SW480 (cell line): ENCODE measurements around the gene EXOC5.

Experiments used
- DNase-seq: peaks from one replicate; pipeline ENCODE4 v3.0.0-alpha.2; 2016; ENCODE audit warnings: low spot score

Gene EXOC5

DNA sequence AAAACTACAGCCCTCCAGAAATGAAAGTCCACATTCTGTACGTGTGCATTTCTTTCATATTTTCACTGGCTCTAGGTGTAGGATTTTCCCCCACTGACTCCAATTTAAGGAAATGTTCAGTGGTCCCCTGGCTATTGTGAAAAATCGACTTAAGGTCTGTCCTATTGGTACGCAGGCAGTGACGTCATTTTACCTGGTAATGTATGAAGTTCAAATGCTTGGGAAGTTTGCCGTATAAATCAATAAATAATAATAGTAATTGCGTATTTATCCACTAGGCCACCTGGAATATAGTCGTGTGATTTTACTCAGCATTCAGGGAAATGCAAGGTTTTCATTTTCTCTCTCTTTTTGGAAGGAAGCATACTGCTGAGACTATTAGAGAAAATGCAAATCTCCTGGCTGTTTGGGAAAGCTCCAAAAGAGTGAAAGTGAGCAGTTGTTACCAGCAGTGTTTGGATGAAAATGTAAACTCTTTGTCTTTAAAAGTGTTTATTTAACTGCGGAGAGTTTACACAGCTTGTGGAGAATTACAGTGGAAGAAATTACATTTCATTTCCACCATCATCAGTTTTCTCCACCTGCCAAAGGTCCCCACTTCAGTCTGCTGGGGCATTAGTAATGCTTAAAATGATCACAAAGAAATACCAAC is 107.0 kb downstream of the EXOC5 start:
- DNase-seq, result no peak

DNA sequence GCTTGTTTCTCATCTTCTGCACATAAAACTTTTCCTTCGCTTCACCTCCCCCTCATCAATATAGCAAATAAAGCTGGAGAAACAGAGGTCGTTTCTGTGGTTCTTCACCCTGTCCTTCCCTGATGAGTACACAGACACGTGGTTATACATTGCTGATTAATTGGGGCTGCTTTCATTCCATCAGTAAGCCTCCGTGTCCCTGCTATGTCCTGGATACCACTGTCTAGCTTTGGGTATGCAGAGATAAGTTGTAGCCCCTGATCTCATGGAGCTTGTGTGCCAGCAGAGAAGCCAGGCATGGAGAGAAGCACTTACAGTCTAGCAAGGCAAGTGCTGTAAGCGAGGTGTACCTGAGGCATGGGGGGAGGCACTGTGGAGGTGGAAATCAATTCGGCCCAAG is 108.4 kb downstream of the EXOC5 start:
- DNase-seq, result no peak

DNA sequence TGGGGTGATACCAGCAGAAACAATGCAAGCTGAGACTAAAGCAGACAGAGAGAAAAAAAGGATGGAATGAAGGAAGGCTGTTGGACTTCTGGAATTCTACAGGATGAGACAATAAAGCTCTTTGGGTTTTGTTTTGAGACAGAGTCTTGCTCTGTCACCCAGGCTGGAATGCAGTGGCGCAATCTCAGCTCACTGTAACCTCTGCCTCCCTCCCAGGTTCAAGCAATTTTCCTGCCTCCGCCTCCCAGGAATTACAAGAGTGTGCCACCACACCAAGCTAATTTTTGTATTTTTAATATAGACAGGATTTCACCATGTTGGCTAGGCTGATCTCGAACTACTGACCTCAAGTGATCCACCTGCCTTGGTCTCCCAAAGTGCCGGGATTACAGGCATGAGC is 115.4 kb downstream of the EXOC5 start:
- DNase-seq, result no peak
